ENCODE data around the gene ING1.

The ING1 gene

DNA sequence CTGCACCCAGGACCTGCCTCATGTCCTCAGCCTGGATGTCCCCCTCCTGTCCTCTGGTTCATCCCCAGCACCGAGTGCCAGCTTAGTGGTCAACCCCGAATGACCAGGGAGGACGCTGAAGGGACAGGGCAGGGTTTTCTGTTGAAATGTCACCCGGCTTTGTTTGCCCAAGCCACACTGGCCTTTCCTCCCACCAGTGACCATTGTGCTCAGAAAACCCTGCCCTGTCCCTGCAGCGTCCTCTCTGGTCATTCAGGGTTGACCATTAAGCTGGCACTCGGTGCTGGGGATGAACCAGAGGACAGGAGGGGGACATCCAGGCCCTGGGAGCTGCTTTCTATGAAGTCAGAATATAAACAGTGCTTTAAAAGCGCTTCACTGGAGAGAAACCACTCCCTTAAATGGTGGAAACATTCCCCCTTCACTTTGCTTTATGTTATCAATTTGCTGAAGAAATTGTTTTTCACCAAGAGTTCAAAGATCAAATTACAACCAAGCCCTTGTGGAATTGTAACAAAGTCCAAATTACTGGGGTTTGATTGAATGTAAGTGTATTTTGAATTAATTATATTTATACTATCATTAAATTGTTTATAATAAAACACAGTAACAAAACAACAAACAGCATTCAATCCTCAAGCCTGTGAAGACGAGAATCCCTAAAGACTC is 29.0 kb upstream of the ING1 start:
- H3K36me3 ChIP-seq (ENCODE audit: low read depth), result peaks cover 82% of the 10 kb centered on the region
- no peaks in the 10 kb centered on the region for H3K4me1 ChIP-seq (ENCODE audit: insufficient read depth, poor library complexity, severe bottlenecking)
- H3K4me3 ChIP-seq (ENCODE audit: severe bottlenecking), result no peak overlapping the region
- no peaks in the 10 kb centered on the region for H3K27me3 ChIP-seq (ENCODE audit: insufficient read depth, poor library complexity, severe bottlenecking)
- H3K9me3 ChIP-seq (ENCODE audit: severe bottlenecking), result no peaks in the 10 kb centered on the region
- TF ChIP-seq, protein P1, sequence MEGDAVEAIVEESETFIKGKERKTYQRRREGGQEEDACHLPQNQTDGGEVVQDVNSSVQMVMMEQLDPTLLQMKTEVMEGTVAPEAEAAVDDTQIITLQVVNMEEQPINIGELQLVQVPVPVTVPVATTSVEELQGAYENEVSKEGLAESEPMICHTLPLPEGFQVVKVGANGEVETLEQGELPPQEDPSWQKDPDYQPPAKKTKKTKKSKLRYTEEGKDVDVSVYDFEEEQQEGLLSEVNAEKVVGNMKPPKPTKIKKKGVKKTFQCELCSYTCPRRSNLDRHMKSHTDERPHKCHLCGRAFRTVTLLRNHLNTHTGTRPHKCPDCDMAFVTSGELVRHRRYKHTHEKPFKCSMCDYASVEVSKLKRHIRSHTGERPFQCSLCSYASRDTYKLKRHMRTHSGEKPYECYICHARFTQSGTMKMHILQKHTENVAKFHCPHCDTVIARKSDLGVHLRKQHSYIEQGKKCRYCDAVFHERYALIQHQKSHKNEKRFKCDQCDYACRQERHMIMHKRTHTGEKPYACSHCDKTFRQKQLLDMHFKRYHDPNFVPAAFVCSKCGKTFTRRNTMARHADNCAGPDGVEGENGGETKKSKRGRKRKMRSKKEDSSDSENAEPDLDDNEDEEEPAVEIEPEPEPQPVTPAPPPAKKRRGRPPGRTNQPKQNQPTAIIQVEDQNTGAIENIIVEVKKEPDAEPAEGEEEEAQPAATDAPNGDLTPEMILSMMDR (IDR thresholded peaks at IDR 0.05; ENCODE audit: poor library complexity, severe bottlenecking), result no peak
- no peak overlapping the region for H3K27ac ChIP-seq (ENCODE audit: poor library complexity, severe bottlenecking)
- ATAC-seq (ENCODE audit: low read depth) (no peak), DNase-seq (ENCODE audit: low spot score) (no peak)

GRCh38 chr13:110685305-110686020 is 28.0 kb upstream of the ING1 start:
- ATAC-seq (ENCODE audit: low read depth), result no peak
- Histone ChIP-seq H3K36me3 (ENCODE audit: low read depth) (peaks cover 86% of the 10 kb centered on the region), H3K27ac (ENCODE audit: poor library complexity, severe bottlenecking) (no peak overlapping the region), H3K4me1 (ENCODE audit: insufficient read depth, poor library complexity, severe bottlenecking) (no peaks in the 10 kb centered on the region), H3K4me3 (ENCODE audit: severe bottlenecking) (no peak overlapping the region), H3K27me3 (ENCODE audit: insufficient read depth, poor library complexity, severe bottlenecking) (no peaks in the 10 kb centered on the region), H3K9me3 (ENCODE audit: severe bottlenecking) (no peaks in the 10 kb centered on the region)
- TF ChIP-seq, protein P1 (IDR thresholded peaks at IDR 0.05; ENCODE audit: poor library complexity, severe bottlenecking), result no peak
- no peak for DNase-seq (ENCODE audit: low spot score)

- ATAC-seq (ENCODE audit: low read depth) (no peak), DNase-seq (ENCODE audit: low spot score) (no peak)
- Histone ChIP-seq H3K27ac (ENCODE audit: poor library complexity, severe bottlenecking) (no peak overlapping the region), H3K4me3 (ENCODE audit: severe bottlenecking) (no peak overlapping the region), H3K36me3 (ENCODE audit: low read depth) (peaks cover 69% of the 10 kb centered on the region), H3K9me3 (ENCODE audit: severe bottlenecking) (no peaks in the 10 kb centered on the region), H3K4me1 (ENCODE audit: insufficient read depth, poor library complexity, severe bottlenecking) (no peaks in the 10 kb centered on the region), H3K27me3 (ENCODE audit: insufficient read depth, poor library complexity, severe bottlenecking) (no peaks in the 10 kb centered on the region)
- TF ChIP-seq, protein P1 (IDR thresholded peaks at IDR 0.05; ENCODE audit: poor library complexity, severe bottlenecking), result no peak
Observed at GRCh38 chr13:110687736-110688135, 25.8 kb upstream of the ING1 start.

DNA sequence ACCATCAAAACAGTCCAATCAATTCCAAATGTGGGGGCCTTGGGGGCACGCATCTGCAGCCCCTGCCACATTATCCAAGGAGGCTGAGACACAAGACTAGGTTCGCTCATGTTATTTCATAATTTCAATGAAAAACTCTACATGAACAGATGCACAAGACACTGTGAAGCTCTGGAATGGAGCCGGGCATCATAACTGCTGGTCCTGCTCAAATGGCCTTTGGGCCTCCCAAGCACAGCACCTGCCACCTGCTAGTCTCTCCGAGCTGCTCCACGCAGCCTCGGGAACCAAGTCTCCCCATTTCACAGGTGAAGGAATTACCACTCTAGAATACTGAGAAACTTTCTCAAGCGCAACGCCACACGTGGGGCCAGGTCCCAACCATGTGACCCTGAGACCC is 24.5 kb upstream of the ING1 start:
- no peak for DNase-seq (ENCODE audit: low spot score)
- Histone ChIP-seq H3K27me3 (ENCODE audit: insufficient read depth, poor library complexity, severe bottlenecking) (no peaks in the 10 kb centered on the region), H3K9me3 (ENCODE audit: severe bottlenecking) (no peaks in the 10 kb centered on the region), H3K4me3 (ENCODE audit: severe bottlenecking) (no peak overlapping the region), H3K27ac (ENCODE audit: poor library complexity, severe bottlenecking) (no peak overlapping the region), H3K4me1 (ENCODE audit: insufficient read depth, poor library complexity, severe bottlenecking) (no peaks in the 10 kb centered on the region), H3K36me3 (ENCODE audit: low read depth) (peaks cover 62% of the 10 kb centered on the region)
- no peak for ATAC-seq (ENCODE audit: low read depth)
- TF ChIP-seq, protein P1 (IDR thresholded peaks at IDR 0.05; ENCODE audit: poor library complexity, severe bottlenecking), result no peak

GRCh38 chr13:110689711-110690110 is 23.8 kb upstream of the ING1 start:
- Histone ChIP-seq H3K36me3 (ENCODE audit: low read depth) (peaks cover 62% of the 10 kb centered on the region), H3K27me3 (ENCODE audit: insufficient read depth, poor library complexity, severe bottlenecking) (no peaks in the 10 kb centered on the region), H3K4me1 (ENCODE audit: insufficient read depth, poor library complexity, severe bottlenecking) (no peaks in the 10 kb centered on the region), H3K4me3 (ENCODE audit: severe bottlenecking) (no peak overlapping the region), H3K9me3 (ENCODE audit: severe bottlenecking) (no peaks in the 10 kb centered on the region), H3K27ac (ENCODE audit: poor library complexity, severe bottlenecking) (no peak overlapping the region)
- TF ChIP-seq, protein P1 (IDR thresholded peaks at IDR 0.05; ENCODE audit: poor library complexity, severe bottlenecking), result no peak
- no peak for ATAC-seq (ENCODE audit: low read depth)
- no peak for DNase-seq (ENCODE audit: low spot score)
